ENCODE data around the gene IL22RA2.

GRCh38 chr6:137094411-137095008, 78.9 kb downstream of the IL22RA2 start:
- peak; percentile 58 to 64 (median 61) for TF ChIP-seq CTCF (IDR thresholded peaks at IDR 0.05)
- TF ChIP-seq POLR2A (IDR thresholded peaks at IDR 0.05): no peak

Measured in testis (tissue), 2 donors.